DMS114 treated with DMSO at 0.1 percent for 48 hours (cell line): ENCODE data around the gene UQCRQ.

ENCODE experiments used
- DNase-seq: peaks from one replicate; lab custom pipeline; 2025; ENCODE audit not compliant: unreplicated experiment; lab: John Stamatoyannopoulos, UW

UQCRQ gene

GRCh38 chr5:132907161-132907560 lies 40.7 kb downstream of the UQCRQ start:
- DNase-seq = no peak

- DNase-seq = no peak
These were observed 43.3 kb downstream of the UQCRQ start for GRCh38 chr5:132909702-132910101.

- DNase-seq = no peak
These were observed 49.2 kb downstream of the UQCRQ start for GRCh38 chr5:132915681-132916080.

GRCh38 chr5:132916086-132916485 lies 49.6 kb downstream of the UQCRQ start:
- DNase-seq = no peak
